ENCODE measurements around the gene PACRG. TPM values are rescaled to one million over a fixed set of nuclear protein-coding genes. Genes with fewer than 3 reads are reported as not detected.

The PACRG gene
- total RNA-seq, 1 experiment from 2014 or later = not detected

GRCh38 chr6:163345931-163346330 is 618.2 kb downstream of the PACRG start:
- in situ Hi-C loops (cut with HindIII; ENCODE audit: low pct_unique_long_range_greater_than_20kb, low sequenced_read_pairs) = no loop called here
- DNase-seq (ENCODE audit: low read depth) = no peak

DNA sequence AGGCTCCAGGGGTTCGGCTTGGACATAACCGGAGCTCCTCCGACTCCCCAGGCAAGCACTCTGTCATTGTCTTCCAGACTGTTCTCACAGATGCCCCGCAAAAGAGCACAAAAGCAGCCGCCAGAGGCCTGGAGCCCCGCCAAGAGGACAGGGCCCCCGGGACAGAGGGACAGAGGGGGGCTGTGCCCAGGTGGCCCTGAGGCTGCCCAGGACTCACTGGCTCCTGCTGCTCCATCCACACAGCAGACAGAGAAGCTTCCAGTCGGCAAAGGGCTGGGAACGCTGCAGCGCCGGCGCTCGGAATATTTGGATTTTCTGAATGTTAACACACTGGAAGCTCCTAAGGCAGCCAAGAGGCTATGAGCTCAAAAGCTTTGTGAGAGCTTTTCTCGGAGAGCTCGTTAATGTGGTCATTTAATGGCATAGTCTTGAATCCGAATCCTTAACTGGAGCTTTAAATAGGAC is 618.8 kb downstream of the PACRG start:
- in situ Hi-C loops (cut with HindIII; ENCODE audit: low pct_unique_long_range_greater_than_20kb, low sequenced_read_pairs) = no loop called here
- no peak for DNase-seq (ENCODE audit: low read depth)

- in situ Hi-C loops (cut with HindIII; ENCODE audit: low pct_unique_long_range_greater_than_20kb, low sequenced_read_pairs) = no loop called here
- DNase-seq (ENCODE audit: low read depth) = no peak
Measured at GRCh38 chr6:163347021-163347446, 619.3 kb downstream of the PACRG start.

GRCh38 chr6:163348789-163349680 is 621.3 kb downstream of the PACRG start:
- no peak for DNase-seq (ENCODE audit: low read depth)
- in situ Hi-C loops (cut with HindIII; ENCODE audit: low pct_unique_long_range_greater_than_20kb, low sequenced_read_pairs) = no loop called here

DNA sequence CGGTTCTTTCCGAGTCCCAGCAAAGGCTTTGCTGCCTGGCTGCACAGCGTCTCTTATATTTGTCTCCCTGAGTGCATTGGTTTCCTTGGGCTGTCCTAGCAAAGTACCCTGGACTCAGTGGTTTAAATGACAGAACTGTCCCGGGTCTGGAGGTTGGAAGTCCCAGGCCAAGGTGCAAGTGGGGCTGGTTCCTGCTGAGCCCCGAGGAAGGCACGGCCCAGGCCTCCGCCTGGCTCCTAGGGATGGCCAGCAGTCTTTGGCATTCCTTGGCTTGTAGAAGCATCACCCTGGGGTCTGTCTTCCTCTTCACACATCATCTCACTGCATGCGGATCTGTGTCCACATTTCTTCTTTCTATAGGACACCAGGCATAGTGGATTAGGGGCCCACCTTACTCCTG is 621.9 kb downstream of the PACRG start:
- DNase-seq (ENCODE audit: low read depth) = no peak
- in situ Hi-C loops (cut with HindIII; ENCODE audit: low pct_unique_long_range_greater_than_20kb, low sequenced_read_pairs) = no loop called here

DNA sequence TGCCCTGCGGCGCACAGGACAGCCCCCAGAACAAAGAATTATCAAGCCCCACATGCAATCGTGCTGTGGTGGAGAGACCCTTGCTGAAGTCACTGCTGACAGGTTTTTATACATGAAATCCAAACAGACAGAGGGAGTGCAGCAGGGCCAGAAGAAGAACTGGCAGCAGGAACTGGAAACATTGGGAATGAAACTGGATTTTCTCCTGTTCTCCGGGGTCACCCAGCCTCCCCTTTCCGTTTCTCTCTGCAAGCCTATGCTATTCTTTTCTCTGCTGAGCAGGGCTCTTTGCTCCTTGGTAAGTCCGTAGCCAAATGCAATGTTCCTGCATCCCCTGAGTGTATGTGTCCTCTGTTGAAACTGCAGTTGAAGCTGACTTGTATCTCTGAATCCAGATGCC is 623.2 kb downstream of the PACRG start:
- in situ Hi-C loops (cut with HindIII; ENCODE audit: low pct_unique_long_range_greater_than_20kb, low sequenced_read_pairs) = no loop called here
- DNase-seq (ENCODE audit: low read depth) = no peak

DNA sequence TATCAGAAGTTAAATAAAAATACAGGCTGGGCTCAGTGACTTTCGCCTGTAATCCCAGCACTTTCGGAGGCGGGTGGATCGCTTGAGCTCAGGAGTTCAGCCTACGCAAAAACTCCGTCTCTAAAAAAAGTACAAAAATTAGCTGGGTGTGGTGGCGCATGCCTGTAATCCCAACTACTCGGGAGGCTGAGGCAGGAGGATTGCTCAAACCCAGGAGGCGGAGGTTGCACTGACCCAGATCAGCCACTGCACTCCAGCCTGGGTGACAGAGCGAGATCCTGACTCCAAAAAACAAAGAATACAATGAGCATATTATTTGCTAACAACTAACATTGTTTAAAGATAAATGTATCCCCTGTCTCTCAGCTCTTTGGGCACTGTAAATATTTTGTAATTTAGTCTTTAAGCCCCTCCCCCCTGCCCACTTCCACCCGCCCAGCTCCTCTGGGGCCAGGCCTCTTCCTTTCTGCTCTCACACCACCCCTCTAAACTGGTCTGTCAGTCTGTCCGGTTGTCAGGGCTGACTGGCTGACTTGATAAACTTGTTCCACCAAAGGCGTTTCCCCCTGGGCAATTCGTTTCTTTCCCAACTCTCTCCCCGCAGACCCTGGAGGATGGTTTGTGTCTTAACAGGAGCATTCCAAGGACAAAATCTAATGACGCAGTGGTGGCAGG is 624.4 kb downstream of the PACRG start:
- DNase-seq (ENCODE audit: low read depth) = no peak
- in situ Hi-C loops (cut with HindIII; ENCODE audit: low pct_unique_long_range_greater_than_20kb, low sequenced_read_pairs) = no loop called here

DNA sequence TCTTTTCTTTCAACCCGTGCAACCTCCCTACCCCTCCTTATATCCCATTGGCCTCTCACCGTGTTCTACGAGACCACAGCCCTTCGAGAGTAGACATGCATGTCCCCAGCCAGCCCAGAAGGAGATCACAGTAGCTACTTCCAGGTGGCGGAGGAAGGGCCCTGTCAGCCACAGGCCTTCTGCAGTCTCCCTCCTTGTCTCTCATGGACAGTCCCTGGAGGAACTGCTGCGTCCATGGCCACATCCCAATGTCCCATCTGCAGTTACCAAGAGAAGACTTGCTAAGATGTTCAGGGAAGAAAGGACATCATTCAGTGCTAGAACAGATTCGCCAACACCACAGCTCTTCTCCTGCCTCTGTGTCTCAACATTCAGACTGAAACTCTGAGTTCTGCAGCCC is 625.2 kb downstream of the PACRG start:
- in situ Hi-C loops (cut with HindIII; ENCODE audit: low pct_unique_long_range_greater_than_20kb, low sequenced_read_pairs) = no loop called here
- DNase-seq (ENCODE audit: low read depth) = no peak

DNA sequence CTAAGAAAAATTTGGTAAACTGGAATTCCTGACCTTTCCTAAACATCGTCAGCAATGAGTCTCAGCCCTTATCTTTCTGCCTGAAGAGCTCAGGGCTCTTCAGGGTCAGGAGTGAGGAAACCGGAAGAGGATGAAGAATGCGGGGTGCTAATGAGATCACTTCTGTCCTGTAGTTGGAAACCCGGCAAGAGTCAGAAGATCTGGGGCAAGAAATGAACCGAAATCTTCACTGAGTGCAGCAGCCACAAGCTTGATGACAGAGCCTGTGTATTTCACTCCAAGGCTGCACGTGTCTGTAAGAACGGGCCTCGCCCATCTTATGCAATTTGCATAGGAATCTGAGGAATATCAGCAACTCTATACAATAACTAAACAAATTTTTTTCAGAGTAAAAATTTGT is 626.3 kb downstream of the PACRG start:
- DNase-seq (ENCODE audit: low read depth) = no peak
- in situ Hi-C loops (cut with HindIII; ENCODE audit: low pct_unique_long_range_greater_than_20kb, low sequenced_read_pairs) = no loop called here

- in situ Hi-C loops (cut with HindIII; ENCODE audit: low pct_unique_long_range_greater_than_20kb, low sequenced_read_pairs) = no loop called here
- peak; percentile 14 for DNase-seq (ENCODE audit: low read depth)
Measured at GRCh38 chr6:163354761-163355425, 627.1 kb downstream of the PACRG start.

GRCh38 chr6:163355426-163355991 is 627.7 kb downstream of the PACRG start:
- in situ Hi-C loops (cut with HindIII; ENCODE audit: low pct_unique_long_range_greater_than_20kb, low sequenced_read_pairs) = no loop called here
- peak; percentile 28 for DNase-seq (ENCODE audit: low read depth)

DNA sequence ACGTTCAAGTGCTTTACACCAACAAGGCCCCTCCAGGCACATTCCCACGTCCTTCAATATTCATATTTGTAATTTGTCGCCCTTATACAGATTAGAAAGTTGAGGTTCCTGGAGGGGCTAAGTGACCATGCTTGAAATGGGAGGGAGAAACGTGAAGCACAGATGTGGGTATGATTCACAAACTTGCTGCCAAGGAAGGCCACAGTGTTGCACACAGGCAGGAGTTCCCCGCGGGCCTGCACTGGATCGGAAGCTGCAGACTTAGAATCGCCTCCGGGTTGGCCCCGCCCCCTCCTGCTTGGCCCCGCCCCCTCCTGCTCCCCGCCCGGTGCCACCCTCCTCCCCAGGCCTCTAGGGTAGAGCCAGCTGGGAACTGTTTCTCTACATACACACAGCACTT is 628.5 kb downstream of the PACRG start:
- DNase-seq (ENCODE audit: low read depth) = peak; percentile 1
- in situ Hi-C loops (cut with HindIII; ENCODE audit: low pct_unique_long_range_greater_than_20kb, low sequenced_read_pairs) = no loop called here

GRCh38 chr6:163356743-163357142 is 629.0 kb downstream of the PACRG start:
- in situ Hi-C loops (cut with HindIII; ENCODE audit: low pct_unique_long_range_greater_than_20kb, low sequenced_read_pairs) = no loop called here
- no peak for DNase-seq (ENCODE audit: low read depth)

- in situ Hi-C loops (cut with HindIII; ENCODE audit: low pct_unique_long_range_greater_than_20kb, low sequenced_read_pairs) = no loop called here
- no peak for DNase-seq (ENCODE audit: low read depth)
Measured at GRCh38 chr6:163364641-163365040, 636.9 kb downstream of the PACRG start.

Other genes starting within 250 kb of the PACRG start
- gene PRKN, start 208 bp upstream of the PACRG start, total RNA-seq (2014; rRNA removed; shearing (Covaris generic); ENCODE audit: low replicate concordance) = 1.0 and 1.1 TPM in 2 replicates

All from Caki2 (cell line).